HEK293 (cell line): Measurements from ENCODE around the gene CPAMD8.
"Not testable (repeated sequence)": the region's sequence is repeated elsewhere in the genome, so short reads cannot be mapped to it uniquely, and the experiment has no call there.

Source experiments
- CTCF ChIA-PET: fragments of 350-600 bp; formaldehyde crosslinking; extraction: SDS; loops from one replicate; lab custom pipeline; 2021; ENCODE audit warnings: antibody characterized with exemption; lab: Yijun Ruan, JAX
- POLR2A ChIA-PET: fragments of 300-600 bp; formaldehyde crosslinking; extraction: SDS; loops from one replicate; lab custom pipeline; 2020; ENCODE audit warnings: antibody characterized with exemption, inconsistent platforms; lab: Yijun Ruan, JAX
- H3K27ac ChIP-seq: fragments of 200-500 bp; sonication (Bioruptor generic); 2 replicates; pipeline ENCODE4 v1.5.1; 2014; ENCODE audit warnings: low read depth, low read length, control low read depth, inconsistent platforms; ENCODE audit errors: extremely low read depth
- H3K36me3 ChIP-seq, 2 experiments: fragments of 200-500 bp in 1 of 2; sonication (Bioruptor generic) in 1 of 2; 1 replicate in 1 of 2; 2 replicates in 1 of 2; pipeline ENCODE4 v1.5.1; 2014 to 2017; ENCODE audit warnings: inconsistent platforms in 2 of 2, low read length in 2 of 2; ENCODE audit not compliant: control insufficient read depth in 2 of 2, insufficient read depth in 1 of 2
- H3K4me1 ChIP-seq: fragments of 200-500 bp; sonication (Bioruptor generic); 2 replicates; pipeline ENCODE4 v1.5.1; 2014; ENCODE audit warnings: mild to moderate bottlenecking, low read length, inconsistent platforms; ENCODE audit not compliant: control insufficient read depth, insufficient read depth
- H3K4me3 ChIP-seq: 2 replicates; pipeline ENCODE4 v1.5.1; 2011; ENCODE audit warnings: low read depth, mild to moderate bottlenecking, control low read depth, low read length, moderate library complexity
- H3K9me3 ChIP-seq: fragments of 200-500 bp; sonication (Bioruptor generic); 2 replicates; pipeline ENCODE4 v1.5.1; 2014; ENCODE audit warnings: low read depth, low read length, inconsistent platforms; ENCODE audit not compliant: control insufficient read depth, insufficient read depth
- KLF10 ChIP-seq: fragments of 450-650 bp; IDR thresholded peaks from 2 replicates; pipeline ENCODE4 v1.5.1; 2018; ENCODE audit warnings: missing biosample characterization, mild to moderate bottlenecking, missing genetic modification characterization
- KLF17 ChIP-seq: fragments of 450-650 bp; formaldehyde crosslinking; IDR thresholded peaks from 2 replicates; pipeline ENCODE4 v1.5.1; 2016; ENCODE audit warnings: missing biosample characterization, missing genetic modification characterization
- KLF7 ChIP-seq: fragments of 450-650 bp; formaldehyde crosslinking; IDR thresholded peaks from 2 replicates; pipeline ENCODE4 v1.5.1; 2016; ENCODE audit warnings: missing biosample characterization, missing genetic modification characterization, borderline replicate concordance
- PRDM1 ChIP-seq: fragments of 450-650 bp; formaldehyde crosslinking; IDR thresholded peaks from 2 replicates; pipeline ENCODE4; 2016; ENCODE audit warnings: missing biosample characterization, missing genetic modification characterization
- REPIN1 ChIP-seq: fragments of 450-650 bp; formaldehyde crosslinking; IDR thresholded peaks from 2 replicates; pipeline ENCODE4 v1.5.1; 2017; ENCODE audit warnings: missing biosample characterization, missing genetic modification characterization, low read depth
- SETDB1 ChIP-seq: IDR thresholded peaks from one replicate; pipeline ENCODE4 v1.6.1; 2017; ENCODE audit warnings: mild to moderate bottlenecking, low read length, moderate library complexity, mixed read lengths; ENCODE audit not compliant: insufficient read length
- TSHZ1 ChIP-seq: fragments of 450-650 bp; formaldehyde crosslinking; IDR thresholded peaks from 2 replicates; pipeline ENCODE4 v1.5.1; 2016; ENCODE audit warnings: missing biosample characterization, missing genetic modification characterization, borderline replicate concordance
- ZBTB17 ChIP-seq: fragments of 450-650 bp; formaldehyde crosslinking; IDR thresholded peaks from 2 replicates; pipeline ENCODE4 v1.5.1; 2016; ENCODE audit warnings: missing biosample characterization, missing genetic modification characterization
- ZFP3 ChIP-seq: fragments of 450-650 bp; formaldehyde crosslinking; IDR thresholded peaks from 2 replicates; pipeline ENCODE4 v1.5.1; 2016; ENCODE audit warnings: low read depth, missing biosample characterization, missing genetic modification characterization
- ZNF175 ChIP-seq: fragments of 450-650 bp; formaldehyde crosslinking; IDR thresholded peaks from 2 replicates; pipeline ENCODE4 v1.5.1; 2016; ENCODE audit warnings: missing biosample characterization, missing genetic modification characterization
- ZNF18 ChIP-seq: fragments of 450-650 bp; formaldehyde crosslinking; IDR thresholded peaks from 2 replicates; pipeline ENCODE4 v1.5.1; 2016; ENCODE audit warnings: missing biosample characterization, missing genetic modification characterization
- ZNF239 ChIP-seq: fragments of 450-650 bp; formaldehyde crosslinking; IDR thresholded peaks from 2 replicates; pipeline ENCODE4 v1.5.1; 2016; ENCODE audit warnings: missing biosample characterization, missing genetic modification characterization
- ZNF292 ChIP-seq: fragments of 450-650 bp; formaldehyde crosslinking; IDR thresholded peaks from 2 replicates; pipeline ENCODE4 v1.5.1; 2016; ENCODE audit warnings: low read depth, missing biosample characterization, missing genetic modification characterization, borderline replicate concordance
- ZNF404 ChIP-seq: fragments of 450-650 bp; formaldehyde crosslinking; IDR thresholded peaks from 2 replicates; pipeline ENCODE4 v1.5.1; 2017; ENCODE audit warnings: missing biosample characterization, missing genetic modification characterization
- ZNF488 ChIP-seq: fragments of 450-650 bp; formaldehyde crosslinking; IDR thresholded peaks from 2 replicates; pipeline ENCODE4 v1.5.1; 2016; ENCODE audit warnings: missing biosample characterization, missing genetic modification characterization
- ZNF501 ChIP-seq: fragments of 450-650 bp; formaldehyde crosslinking; IDR thresholded peaks from 2 replicates; pipeline ENCODE4 v1.5.1; 2016; ENCODE audit warnings: missing biosample characterization, missing genetic modification characterization
- ZNF514 ChIP-seq: fragments of 450-650 bp; formaldehyde crosslinking; IDR thresholded peaks from 2 replicates; pipeline ENCODE4 v1.5.1; 2016; ENCODE audit warnings: missing biosample characterization, missing genetic modification characterization
- ZNF558 ChIP-seq: fragments of 450-650 bp; formaldehyde crosslinking; IDR thresholded peaks from 2 replicates; pipeline ENCODE4 v1.5.1; 2016; ENCODE audit warnings: missing biosample characterization, missing genetic modification characterization
- ZNF610 ChIP-seq: fragments of 450-650 bp; formaldehyde crosslinking; IDR thresholded peaks from 2 replicates; pipeline ENCODE4 v1.5.1; 2016; ENCODE audit warnings: missing biosample characterization, missing genetic modification characterization, borderline replicate concordance
- ZNF621 ChIP-seq: fragments of 450-650 bp; formaldehyde crosslinking; IDR thresholded peaks from 2 replicates; pipeline ENCODE4 v1.5.1; 2017; ENCODE audit warnings: missing biosample characterization, missing genetic modification characterization
- ZNF843 ChIP-seq: fragments of 450-650 bp; formaldehyde crosslinking; IDR thresholded peaks from 2 replicates; pipeline ENCODE4 v1.5.1; 2016; ENCODE audit warnings: missing biosample characterization, missing genetic modification characterization
- ZSCAN16 ChIP-seq: fragments of 450-650 bp; formaldehyde crosslinking; IDR thresholded peaks from 2 replicates; pipeline ENCODE4 v1.5.1; 2016; ENCODE audit warnings: missing biosample characterization, missing genetic modification characterization

CPAMD8 gene

GRCh38 chr19:17014212-17014861 lies 12.3 kb downstream of the CPAMD8 start:
- CTCF ChIA-PET, POLR2A ChIA-PET: not testable (repeated sequence)

GRCh38 chr19:17011485-17011884 lies 15.1 kb downstream of the CPAMD8 start:
- no peak overlapping the region for H3K4me3 ChIP-seq
- H3K36me3 ChIP-seq = no peaks in the 10 kb centered on the region
- no peak overlapping the region for H3K27ac ChIP-seq
- H3K9me3 ChIP-seq = no peaks in the 10 kb centered on the region
- ChIA-PET POLR2A (no interaction called here), CTCF (no interaction called here)
- TF ChIP-seq KLF17 (tag by site-specific recombination) (no peak), PRDM1 (tag by site-specific recombination) (no peak), ZNF501 (tag by site-specific recombination) (no peak), ZNF292 (tag by site-specific recombination) (no peak), ZNF404 (no peak), ZNF621 (tag by site-specific recombination) (no peak), ZNF488 (no peak), ZSCAN16 (tag by site-specific recombination) (no peak), KLF10 (no peak)
- H3K4me1 ChIP-seq = no peaks in the 10 kb centered on the region

More at GRCh38 chr19:17014212-17014861, 12.3 kb downstream of the CPAMD8 start:
- not testable (repeated sequence) for H3K27ac ChIP-seq, H3K4me3 ChIP-seq, H3K9me3 ChIP-seq, H3K4me1 ChIP-seq, H3K36me3 ChIP-seq
- peak; percentile 59 for TF ChIP-seq SETDB1

- CTCF ChIA-PET = no interaction called here
- Histone ChIP-seq H3K4me3 (no peak overlapping the region), H3K36me3 (no peaks in the 10 kb centered on the region)
- TF ChIP-seq ZNF610 (tag by site-specific recombination) (no peak), ZNF843 (tag by site-specific recombination) (no peak), REPIN1 (tag by site-specific recombination) (no peak), ZBTB17 (tag by site-specific recombination) (no peak), ZNF239 (tag by site-specific recombination) (no peak), ZNF18 (tag by site-specific recombination) (no peak), ZNF175 (tag by site-specific recombination) (no peak), TSHZ1 (no peak), ZNF514 (no peak), ZFP3 (tag by site-specific recombination) (no peak), ZNF558 (tag by site-specific recombination) (no peak), KLF7 (tag by site-specific recombination) (no peak)
- TF ChIP-seq, all 188 proteins: peak for 0
- no peak overlapping the region for H3K27ac ChIP-seq
- no peaks in the 10 kb centered on the region for H3K9me3 ChIP-seq
- no peaks in the 10 kb centered on the region for H3K4me1 ChIP-seq
- POLR2A ChIA-PET = no interaction called here
These were observed 20.0 kb downstream of the CPAMD8 start for GRCh38 chr19:17006579-17006978.
